ENCODE data around the gene ABL1.

Gene ABL1

DNA sequence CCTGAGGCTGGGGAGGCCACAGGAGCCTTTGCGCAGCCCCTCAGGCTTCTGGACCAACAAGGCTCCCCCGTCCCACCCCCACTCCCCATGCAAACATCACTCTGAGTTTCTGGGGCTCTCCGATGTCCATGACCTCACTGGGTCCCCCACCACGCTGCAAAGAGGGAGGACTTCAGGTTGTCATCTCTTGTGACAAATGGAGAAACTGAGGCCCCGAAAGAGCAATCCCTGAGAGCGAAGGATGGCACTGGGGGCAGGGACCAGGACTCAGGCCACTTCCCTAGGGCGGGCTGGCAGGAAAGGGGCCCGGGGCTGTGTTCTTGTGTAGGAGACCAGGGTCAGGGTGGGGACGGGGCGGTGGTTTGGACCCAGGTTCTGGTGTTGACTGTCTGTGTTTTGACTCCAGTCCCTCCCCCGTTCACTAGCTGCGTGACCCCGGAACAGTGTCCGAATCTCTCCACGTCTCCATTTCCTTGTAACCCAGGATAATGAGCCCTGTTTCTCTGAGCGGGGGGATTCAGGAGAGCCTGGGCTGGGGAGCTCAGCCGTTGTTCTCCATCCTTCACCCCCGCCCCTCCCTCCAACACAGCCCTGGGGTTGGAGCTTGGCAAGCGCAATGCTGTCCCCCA lies 90.1 kb downstream of the ABL1 start:
- H3K4me3 ChIP-seq (ENCODE audit: low read depth, low read length) = no peak overlapping the region
- TF ChIP-seq, protein P1, sequence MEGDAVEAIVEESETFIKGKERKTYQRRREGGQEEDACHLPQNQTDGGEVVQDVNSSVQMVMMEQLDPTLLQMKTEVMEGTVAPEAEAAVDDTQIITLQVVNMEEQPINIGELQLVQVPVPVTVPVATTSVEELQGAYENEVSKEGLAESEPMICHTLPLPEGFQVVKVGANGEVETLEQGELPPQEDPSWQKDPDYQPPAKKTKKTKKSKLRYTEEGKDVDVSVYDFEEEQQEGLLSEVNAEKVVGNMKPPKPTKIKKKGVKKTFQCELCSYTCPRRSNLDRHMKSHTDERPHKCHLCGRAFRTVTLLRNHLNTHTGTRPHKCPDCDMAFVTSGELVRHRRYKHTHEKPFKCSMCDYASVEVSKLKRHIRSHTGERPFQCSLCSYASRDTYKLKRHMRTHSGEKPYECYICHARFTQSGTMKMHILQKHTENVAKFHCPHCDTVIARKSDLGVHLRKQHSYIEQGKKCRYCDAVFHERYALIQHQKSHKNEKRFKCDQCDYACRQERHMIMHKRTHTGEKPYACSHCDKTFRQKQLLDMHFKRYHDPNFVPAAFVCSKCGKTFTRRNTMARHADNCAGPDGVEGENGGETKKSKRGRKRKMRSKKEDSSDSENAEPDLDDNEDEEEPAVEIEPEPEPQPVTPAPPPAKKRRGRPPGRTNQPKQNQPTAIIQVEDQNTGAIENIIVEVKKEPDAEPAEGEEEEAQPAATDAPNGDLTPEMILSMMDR (IDR thresholded peaks at IDR 0.05; ENCODE audit: borderline replicate concordance, insufficient read depth, low read depth, low read length) = no peak

DNA sequence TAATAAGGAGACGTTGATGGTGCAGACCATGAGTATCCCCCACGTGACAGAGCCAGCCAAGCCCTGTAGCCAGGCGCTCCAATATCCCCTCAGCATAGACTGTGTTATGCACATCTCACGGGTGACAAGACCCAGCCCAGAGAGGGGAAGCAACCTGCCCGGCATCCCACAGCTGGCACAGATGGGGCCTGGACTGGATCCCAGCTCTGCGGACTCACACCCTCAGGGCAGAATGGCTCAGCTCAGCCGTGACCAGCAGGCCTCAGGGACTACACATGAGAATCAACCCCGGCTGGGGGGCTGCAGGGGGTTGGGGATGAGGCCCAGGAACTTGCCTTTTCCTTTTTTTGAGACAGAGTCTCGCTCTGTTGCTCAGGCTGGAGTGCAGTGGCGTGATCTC lies 92.3 kb downstream of the ABL1 start:
- H3K4me3 ChIP-seq (ENCODE audit: low read depth, low read length) = no peak overlapping the region
- TF ChIP-seq, protein P1 (IDR thresholded peaks at IDR 0.05; ENCODE audit: borderline replicate concordance, insufficient read depth, low read depth, low read length) = no peak

DNA sequence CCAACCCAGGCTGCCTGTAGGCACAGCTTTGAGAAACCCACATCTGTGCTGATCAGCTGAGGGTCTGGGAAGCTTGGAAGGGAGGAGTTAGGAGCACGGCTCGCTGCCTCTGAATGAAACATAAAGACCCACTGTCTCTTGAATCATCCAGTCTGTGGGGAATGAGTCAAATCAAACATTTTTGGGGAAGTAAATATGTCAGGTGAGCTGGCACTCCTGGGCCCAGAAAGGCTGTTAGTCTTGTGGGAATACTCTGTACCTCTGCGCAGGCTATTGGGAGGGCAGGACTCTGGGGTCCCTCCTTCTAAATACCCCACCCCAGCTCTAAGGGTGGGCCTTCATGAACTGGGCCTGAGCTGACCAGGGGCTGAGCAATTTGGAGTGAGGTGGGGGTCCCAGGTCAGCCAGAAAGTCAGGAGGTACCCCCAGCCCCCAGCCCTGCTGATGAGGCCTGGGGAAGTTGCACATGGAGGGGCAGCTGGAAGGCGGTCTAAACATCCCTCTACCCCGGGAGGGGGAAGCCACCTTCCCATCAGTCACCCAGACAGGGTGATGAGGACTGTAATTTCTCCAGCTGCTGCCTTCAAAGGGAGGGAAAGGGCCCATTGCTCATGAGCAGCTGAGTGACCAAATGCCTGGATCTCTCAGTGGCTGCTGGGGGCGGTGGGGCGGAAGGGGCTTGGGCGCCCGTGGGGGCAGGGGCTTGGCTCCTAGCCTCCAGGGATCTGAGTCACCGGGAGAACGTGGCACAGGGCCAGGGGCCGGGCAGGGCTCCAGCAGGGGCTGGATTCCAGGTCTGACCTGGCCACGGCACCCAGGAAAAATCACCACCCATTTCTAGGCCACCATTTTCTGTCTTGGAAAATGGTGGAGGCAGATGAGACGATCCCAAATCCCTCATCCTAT lies 93.2 kb downstream of the ABL1 start:
- TF ChIP-seq, protein P1 (IDR thresholded peaks at IDR 0.05; ENCODE audit: borderline replicate concordance, insufficient read depth, low read depth, low read length) = no peak
- H3K4me3 ChIP-seq (ENCODE audit: low read depth, low read length) = no peak overlapping the region

DNA sequence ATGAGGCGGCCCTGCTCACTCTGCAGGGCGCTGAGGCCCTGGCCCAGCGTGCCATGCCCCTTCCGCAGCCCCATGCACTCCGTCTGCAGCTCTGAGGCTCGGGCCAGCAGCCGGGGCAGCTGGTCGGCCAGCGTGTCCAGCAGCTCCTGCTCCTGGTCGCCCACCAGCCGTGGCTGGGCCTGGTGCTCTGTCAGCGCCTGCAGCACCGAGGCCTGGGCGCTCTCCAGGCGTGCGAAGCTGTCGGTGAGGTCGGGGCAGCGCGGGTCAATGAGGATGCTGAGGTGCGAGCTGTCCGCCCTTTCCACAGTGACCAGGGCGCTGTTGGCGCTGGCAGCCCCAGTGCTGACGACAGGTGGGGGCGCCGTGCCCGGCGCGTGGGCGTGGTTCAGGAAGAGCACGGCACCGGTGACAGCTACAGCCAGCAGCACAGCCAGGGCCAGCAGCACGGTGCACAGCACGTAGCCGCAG lies 94.6 kb downstream of the ABL1 start:
- TF ChIP-seq, protein P1 (IDR thresholded peaks at IDR 0.05; ENCODE audit: borderline replicate concordance, insufficient read depth, low read depth, low read length) = no peak

DNA sequence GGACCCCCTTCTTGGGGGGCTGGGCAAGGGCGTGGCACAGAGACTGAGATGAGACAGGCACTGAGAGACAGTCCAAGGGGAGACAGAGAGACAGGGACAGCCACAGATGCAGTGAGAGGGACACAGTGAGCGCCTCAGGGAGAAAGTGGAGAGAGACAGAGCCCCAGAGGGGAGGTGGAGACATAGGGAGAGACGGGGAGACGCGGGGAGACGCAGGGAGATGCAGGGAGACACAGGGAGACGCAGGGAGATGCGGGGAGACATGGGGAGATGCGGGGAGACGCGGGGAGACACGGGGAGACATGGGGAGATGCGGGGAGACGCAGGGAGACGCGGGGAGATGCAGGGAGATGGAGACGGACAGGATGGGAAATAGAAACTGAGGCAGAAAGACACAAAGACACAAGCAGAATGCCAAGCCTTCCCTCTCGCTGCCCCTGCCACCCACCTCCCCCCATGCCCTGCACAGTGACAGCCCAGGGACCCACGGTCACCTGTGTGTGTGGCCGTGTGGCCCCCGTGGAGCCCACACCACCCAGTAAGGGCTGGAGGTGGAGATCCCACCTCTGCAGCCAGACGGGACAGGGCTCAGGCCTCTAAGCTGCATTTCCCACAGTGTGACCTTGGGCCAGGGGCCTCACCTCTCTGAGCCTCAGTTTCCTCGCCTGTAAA lies 95.2 kb downstream of the ABL1 start:
- TF ChIP-seq, protein P1 (IDR thresholded peaks at IDR 0.05; ENCODE audit: borderline replicate concordance, insufficient read depth, low read depth, low read length) = no peak
- H3K4me3 ChIP-seq (ENCODE audit: low read depth, low read length) = no peak overlapping the region

More for the DNA sequence above, 94.6 kb downstream of the ABL1 start:
- H3K4me3 ChIP-seq (ENCODE audit: low read depth, low read length) = no peak overlapping the region

DNA sequence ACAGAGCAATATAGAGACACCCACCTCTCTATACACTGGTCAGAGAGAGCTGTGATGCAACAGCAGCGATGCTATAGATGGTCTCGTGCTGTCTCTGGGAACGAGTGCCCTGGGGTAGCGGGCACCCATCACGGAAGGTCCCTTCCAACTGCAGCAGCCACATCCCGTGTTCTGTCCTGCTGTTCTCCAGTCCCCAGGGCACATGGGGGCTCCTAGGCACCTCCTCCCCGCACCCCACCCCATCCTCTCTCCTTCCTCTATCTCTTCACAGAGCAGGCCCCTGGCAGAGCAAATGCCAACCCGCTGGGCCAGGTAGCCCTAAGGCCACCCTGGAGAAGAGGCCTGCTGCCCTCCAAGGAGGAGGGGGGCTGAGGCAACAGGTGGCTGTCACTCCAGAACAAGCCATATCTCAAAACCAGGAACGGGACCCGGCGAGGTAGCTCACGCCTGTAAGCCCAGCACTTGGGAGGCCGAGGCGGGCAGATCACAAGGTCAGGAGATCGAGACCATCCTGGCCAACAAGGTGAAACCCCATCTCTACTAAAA lies 95.8 kb downstream of the ABL1 start:
- H3K4me3 ChIP-seq (ENCODE audit: low read depth, low read length) = no peak overlapping the region
- TF ChIP-seq, protein P1 (IDR thresholded peaks at IDR 0.05; ENCODE audit: borderline replicate concordance, insufficient read depth, low read depth, low read length) = no peak
